ENCODE results near the gene SHISAL2A.
A peak's percentile ranks its signal among the peaks of the same experiment; 100 is the strongest.

The SHISAL2A gene

DNA sequence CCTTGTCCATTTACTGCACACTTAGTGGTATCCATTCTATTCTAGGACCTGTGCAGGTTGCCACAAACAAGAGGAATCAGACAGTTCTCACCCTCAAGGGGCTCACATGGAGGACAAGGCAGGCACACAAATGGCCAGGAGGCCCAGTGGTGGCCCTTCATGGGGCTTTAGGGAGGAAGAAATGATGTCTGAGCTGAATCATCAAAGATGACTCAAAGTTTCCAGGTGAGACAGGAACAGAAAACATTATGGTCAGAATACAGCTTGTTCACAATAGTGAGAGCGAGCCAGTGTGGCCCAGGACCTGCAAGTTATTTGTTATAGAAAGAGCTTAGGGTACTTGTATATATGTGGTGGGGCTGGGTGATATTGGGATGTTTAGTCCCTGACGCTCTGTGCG, 26.4 kb downstream of the SHISAL2A start:
- DNase-seq: no peak
- no peak overlapping the region for H3K4me3 ChIP-seq (ENCODE audit: low read depth, low read length)
- H3K4me1 ChIP-seq: no peaks in the 10 kb centered on the region; the same call in 1 of the 2 replicates
- H3K9me3 ChIP-seq: no peaks in the 10 kb centered on the region
- H3K36me3 ChIP-seq: no peaks in the 10 kb centered on the region
- H3K27me3 ChIP-seq: no peaks in the 10 kb centered on the region
- TF ChIP-seq, protein P1, sequence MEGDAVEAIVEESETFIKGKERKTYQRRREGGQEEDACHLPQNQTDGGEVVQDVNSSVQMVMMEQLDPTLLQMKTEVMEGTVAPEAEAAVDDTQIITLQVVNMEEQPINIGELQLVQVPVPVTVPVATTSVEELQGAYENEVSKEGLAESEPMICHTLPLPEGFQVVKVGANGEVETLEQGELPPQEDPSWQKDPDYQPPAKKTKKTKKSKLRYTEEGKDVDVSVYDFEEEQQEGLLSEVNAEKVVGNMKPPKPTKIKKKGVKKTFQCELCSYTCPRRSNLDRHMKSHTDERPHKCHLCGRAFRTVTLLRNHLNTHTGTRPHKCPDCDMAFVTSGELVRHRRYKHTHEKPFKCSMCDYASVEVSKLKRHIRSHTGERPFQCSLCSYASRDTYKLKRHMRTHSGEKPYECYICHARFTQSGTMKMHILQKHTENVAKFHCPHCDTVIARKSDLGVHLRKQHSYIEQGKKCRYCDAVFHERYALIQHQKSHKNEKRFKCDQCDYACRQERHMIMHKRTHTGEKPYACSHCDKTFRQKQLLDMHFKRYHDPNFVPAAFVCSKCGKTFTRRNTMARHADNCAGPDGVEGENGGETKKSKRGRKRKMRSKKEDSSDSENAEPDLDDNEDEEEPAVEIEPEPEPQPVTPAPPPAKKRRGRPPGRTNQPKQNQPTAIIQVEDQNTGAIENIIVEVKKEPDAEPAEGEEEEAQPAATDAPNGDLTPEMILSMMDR (IDR thresholded peaks at IDR 0.05; ENCODE audit: low read depth, low read length): no peak

DNA sequence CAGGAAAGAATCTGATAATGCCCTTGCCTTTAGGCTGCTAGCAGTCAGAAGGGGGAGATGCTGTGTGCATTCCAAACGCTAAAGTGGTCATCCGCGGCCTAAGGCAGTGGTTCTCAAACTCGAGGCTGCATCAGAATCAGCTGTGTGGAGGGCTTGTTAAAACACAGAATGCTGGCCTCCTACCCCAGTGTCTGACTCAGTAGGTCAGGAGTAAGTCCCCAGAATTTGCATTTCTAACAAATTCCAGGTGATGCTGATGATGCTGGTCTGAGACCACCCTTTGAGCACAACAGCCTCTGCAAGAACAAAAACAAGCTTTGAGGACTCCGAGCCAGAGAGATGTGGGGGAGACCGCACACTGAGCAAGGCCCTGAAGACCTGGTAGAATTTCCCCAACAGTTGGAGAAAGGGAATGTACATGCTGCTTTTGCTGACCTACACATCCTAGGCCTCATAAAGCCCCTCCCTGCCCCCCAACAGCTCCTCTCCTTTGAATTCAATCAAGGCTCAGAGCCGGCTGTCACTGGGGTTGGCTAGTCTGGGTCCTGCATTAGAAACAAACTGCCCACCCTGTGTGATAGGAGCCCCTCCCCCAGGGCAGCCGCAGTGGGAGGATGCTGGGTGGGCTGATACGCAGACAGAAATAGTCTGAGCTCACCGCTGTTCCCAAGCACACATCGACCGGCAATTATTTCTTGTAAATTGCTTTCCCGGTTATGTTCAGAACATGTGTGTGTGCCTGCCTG, 27.1 kb downstream of the SHISAL2A start:
- no peaks in the 10 kb centered on the region for H3K27me3 ChIP-seq
- H3K36me3 ChIP-seq: no peaks in the 10 kb centered on the region
- H3K4me3 ChIP-seq (ENCODE audit: low read depth, low read length): no peak overlapping the region
- H3K9me3 ChIP-seq: no peaks in the 10 kb centered on the region
- no peak for DNase-seq
- H3K4me1 ChIP-seq: no peaks in the 10 kb centered on the region; the same call in 1 of the 2 replicates
- TF ChIP-seq, protein P1 (IDR thresholded peaks at IDR 0.05; ENCODE audit: low read depth, low read length): no peak

DNA sequence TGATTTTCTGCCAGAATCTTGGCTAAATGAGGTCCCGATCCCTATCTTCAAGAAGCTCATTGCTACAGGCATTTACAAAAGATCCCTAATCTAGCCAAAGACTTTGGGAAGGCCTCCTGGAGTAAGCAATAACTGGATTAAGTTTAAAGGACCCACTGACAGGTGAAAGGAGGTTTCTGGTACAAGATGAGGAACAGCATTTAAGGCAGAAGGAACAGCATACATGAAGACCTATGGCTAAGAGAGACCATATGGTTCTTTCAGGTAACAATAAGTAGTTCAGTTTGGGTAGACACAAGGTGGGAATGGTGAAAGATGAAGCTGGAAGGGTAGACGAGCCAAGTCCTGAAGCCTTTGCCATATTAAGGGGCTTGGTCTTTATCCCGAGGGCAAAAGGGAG, 27.8 kb downstream of the SHISAL2A start:
- no peak overlapping the region for H3K4me3 ChIP-seq (ENCODE audit: low read depth, low read length)
- DNase-seq: no peak
- TF ChIP-seq, protein P1 (IDR thresholded peaks at IDR 0.05; ENCODE audit: low read depth, low read length): no peak
- no peaks in the 10 kb centered on the region for H3K36me3 ChIP-seq
- no peaks in the 10 kb centered on the region; the same call in 1 of the 2 replicates for H3K4me1 ChIP-seq
- no peaks in the 10 kb centered on the region for H3K9me3 ChIP-seq
- no peaks in the 10 kb centered on the region for H3K27me3 ChIP-seq

DNA sequence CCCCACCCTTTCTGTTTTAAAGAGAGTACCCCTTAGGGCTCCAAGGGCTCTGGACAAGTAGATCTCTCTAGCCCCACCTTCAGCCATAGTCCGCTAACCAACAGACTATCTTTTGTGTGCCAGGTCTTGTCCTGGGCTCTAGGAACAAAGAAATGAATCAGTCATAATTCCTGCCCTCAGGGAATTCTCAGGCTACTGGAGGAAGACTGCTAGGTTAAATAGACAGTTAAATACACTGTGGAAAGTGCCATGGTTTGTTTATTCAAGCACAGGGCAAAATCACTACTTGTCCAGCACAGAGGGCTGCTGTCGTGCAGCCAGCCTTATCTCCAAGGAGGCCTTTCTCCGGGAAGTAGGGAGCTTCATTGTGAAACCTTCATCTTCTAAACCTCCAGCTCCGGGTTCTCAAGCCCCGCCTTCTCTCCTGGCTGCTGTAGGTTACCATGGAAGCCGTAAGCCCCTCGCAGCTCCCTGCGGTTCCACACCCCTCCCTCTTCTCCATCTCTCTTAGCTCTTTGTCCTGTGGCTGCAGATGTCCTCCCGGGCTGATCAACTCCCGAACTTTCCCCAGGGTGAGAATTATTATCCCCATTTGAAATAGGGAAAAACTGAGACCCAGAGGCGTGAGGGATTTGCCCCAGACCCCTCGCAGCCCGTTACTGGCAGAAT, 29.8 kb downstream of the SHISAL2A start:
- peak; percentile 60 for DNase-seq

DNA sequence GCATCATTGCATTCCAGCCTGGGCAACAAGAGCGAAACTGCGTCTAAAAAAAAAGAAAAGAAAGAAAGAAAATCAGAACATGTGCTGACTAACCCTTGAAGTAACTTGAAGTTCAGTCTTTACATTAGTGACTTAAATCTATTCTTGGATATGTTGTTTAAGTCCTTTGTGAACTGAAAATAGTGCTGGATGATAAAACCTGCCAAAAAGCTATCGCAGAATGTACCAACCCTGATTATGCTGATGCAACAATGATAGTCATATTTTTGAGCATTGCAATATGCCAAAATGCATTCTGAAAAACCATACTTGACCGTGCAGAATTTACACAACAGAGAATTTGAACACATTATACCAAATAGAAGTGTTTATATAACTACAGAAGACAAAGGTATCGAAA, 30.7 kb downstream of the SHISAL2A start:
- H3K4me1 ChIP-seq: no peaks in the 10 kb centered on the region; the same call in 1 of the 2 replicates
- TF ChIP-seq, protein P1 (IDR thresholded peaks at IDR 0.05; ENCODE audit: low read depth, low read length): no peak
- no peak overlapping the region for H3K4me3 ChIP-seq (ENCODE audit: low read depth, low read length)
- no peaks in the 10 kb centered on the region for H3K27me3 ChIP-seq
- DNase-seq: no peak
- H3K36me3 ChIP-seq: no peaks in the 10 kb centered on the region
- no peaks in the 10 kb centered on the region for H3K9me3 ChIP-seq

More for the DNA sequence above, 29.8 kb downstream of the SHISAL2A start:
- Histone ChIP-seq H3K27me3 (no peaks in the 10 kb centered on the region), H3K9me3 (no peaks in the 10 kb centered on the region), H3K4me1 (no peaks in the 10 kb centered on the region; the same call in 1 of the 2 replicates), H3K4me3 (ENCODE audit: low read depth, low read length) (peak overlapping the region; percentile 16), H3K36me3 (no peaks in the 10 kb centered on the region)
- TF ChIP-seq, protein P1 (IDR thresholded peaks at IDR 0.05; ENCODE audit: low read depth, low read length): peak; percentile 8; the same call in 1 of the 2 replicates
